OCI-LY7 (cell line): ENCODE data around the gene ADAMTS7.

Experiments
- CTCF ChIP-seq: fragments of 200-600 bp; sonication (generic); conservative IDR thresholded peaks from 2 replicates; pipeline ENCODE4 v1.5.1; 2014; ENCODE audit warnings: mild to moderate bottlenecking, antibody characterized with exemption, low read length, moderate library complexity, mixed read lengths
- EZH2phosphoT487 ChIP-seq: fragments of 200-600 bp; sonication (generic); IDR thresholded peaks from 2 replicates; pipeline ENCODE4 v1.6.1; 2018; ENCODE audit warnings: low read depth, borderline replicate concordance, mild to moderate bottlenecking, mixed run types, antibody characterized with exemption, low read length, moderate library complexity, mixed read lengths

GRCh38 chr15:78766041-78766440 is 45.2 kb downstream of the ADAMTS7 start:
- TF ChIP-seq CTCF (no peak), EZH2phosphoT487 (no peak)
